Measurements from ENCODE around the gene OR2H2.

Gene OR2H2

DNA sequence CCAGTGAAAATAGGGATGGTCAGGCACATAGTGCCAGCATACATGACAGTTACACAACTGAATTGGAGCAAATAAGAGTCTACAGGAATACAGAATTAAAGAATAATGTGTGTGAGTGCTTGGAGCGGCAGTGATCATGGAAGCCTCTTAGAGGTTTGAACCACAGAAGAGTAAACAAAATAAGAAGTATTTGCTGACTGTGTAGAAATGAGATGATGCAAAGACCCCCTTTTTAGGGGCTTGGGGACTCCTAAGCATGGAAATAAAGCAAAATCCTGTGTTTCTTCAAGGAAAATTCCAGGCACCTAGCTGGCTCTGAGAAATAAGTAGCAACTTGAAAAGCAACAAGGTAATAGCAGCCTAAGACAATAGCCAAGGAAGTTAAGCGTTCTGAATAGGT, 6.8 kb downstream of the OR2H2 start:
- no peak for DNase-seq (ENCODE audit: low read depth in 2 of 2)

DNA sequence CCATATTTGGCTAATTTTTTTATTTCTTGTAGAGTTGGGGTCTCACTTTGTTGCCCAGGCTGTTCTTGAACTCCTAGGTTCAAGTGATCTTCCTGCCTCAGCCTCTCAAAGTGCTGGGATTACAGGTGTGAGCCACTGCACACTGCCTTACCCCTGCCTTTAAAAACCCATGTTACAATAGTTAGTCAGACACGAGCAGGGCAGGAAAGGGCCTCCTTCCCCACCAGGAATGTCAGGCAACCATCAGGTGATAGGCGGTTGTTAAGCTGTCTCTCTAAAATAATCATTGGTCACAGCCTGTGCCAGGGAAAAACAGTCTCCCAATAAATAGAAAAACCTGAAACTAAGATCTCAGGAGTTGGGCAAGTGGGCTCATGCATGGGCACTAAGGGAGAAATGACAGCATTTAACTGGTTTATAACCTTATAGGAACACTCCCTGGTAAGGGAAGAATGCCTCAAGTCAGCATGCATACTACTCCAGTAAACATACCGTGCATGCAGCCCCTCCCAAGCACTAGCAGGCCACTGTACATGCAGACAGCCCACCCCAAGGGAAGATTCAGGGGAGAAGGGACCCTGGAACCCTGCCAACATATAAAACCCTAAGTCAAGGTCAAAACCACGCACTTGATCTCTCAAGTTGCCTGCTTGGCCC, 8.4 kb downstream of the OR2H2 start:
- DNase-seq (ENCODE audit: low read depth in 2 of 2): no peak

DNA sequence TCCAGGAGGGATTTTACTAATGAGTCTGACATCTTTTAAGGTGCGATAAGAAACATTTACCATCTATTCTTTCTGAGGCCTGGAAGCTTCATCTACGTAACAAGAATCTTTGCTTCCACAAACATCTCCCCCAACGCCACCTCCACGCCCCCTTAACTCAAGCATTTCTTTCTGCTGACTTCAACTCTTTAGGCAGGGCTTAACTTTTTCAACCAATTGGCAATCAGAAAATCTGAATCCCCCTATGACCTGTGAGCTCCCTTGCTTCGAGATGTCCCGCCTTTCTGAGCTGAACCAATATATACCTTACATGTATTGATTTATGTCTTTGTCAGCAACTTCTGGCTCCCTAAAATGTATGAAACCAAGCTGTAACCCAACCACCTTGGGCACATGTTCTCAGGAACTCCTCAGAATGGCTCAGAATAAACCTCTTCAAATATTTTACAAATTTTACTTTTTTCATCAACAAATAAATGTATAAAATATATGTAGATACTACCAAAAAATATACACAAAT, 11.5 kb downstream of the OR2H2 start:
- no peak for DNase-seq (ENCODE audit: low read depth in 2 of 2)

DNA sequence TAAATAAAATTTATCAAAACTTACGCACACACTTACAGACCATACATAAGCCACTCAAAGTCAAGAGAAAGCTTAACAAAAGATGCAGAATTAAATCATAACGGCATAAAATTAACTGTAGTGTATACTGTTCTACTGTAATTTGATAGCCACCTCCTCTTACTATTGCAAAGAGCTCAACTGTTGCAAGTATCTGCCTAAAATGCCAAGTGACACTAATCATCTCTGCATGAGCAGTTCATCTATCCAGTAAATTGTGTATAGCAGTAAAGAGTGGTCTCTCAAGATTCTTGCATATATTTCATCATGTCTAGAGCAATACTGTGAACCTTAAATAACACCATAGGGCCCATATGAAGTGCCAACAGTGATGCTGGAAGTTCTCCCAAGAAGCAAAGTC, 12.3 kb downstream of the OR2H2 start:
- DNase-seq (ENCODE audit: low read depth in 2 of 2): no peak

DNA sequence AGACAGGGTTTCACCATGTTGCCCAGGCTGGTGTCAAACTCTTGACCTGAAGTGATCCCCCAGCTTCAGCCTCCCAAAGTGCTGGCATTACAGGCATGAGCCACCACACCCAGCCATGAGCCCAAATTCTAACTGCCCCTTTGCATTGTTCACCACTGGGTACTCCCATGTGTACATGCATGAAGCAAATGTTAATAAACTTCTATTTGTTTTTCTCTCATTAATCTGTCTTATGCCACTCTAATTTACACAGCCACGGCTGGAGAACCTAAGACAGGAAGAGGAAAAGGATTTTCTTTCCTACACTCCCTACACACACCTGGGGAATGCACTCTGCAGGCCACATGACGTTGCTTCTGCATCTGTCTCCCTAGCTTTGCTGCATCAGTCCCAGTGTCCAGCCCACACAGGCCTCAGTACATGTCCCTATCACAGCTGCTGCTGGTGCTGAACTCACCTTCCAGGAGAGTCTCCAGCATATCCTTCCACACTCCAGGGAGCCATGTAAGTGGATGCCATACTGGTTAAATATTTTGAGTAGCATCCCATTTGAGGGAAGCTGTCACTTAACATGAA, 13.3 kb downstream of the OR2H2 start:
- DNase-seq (ENCODE audit: low read depth in 2 of 2): no peak

DNA sequence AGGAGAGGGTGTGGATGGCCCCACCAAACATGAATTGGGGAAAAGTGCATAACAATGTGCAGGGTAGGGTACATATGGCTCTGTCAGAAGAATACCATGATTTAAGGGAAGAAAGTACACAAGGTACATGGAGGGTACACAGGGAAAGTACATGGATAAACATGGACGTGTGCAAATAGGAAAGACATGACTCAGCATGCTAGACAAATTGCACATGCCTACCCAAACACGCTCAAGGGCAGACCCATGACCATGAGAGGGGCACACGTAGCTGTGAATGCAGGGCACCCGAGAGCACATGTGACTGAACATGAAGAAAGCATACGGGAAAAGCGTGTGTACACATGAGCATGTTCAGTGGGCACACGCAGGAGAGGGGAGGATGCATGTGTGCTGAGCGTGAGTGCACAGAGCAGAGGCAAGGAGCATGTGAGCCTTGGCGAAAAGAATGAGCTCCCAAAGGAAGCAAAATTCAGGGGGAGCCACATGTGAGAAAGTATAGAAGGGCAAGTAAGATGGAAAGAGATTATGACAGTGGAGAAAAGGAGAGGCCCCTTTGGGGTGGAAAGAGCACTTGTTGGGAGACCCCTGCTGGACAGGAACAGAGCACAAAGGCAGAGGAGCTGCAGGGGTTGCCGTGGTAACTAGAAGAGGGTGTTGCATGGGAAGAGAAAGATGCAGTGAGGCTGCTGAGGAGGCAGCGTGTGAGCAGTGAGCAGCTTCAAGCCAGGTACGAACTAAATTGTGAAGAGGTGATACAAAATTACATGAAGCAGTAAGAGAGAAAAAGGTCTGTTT, 17.8 kb downstream of the OR2H2 start:
- DNase-seq (ENCODE audit: low read depth in 2 of 2): no peak

DNA sequence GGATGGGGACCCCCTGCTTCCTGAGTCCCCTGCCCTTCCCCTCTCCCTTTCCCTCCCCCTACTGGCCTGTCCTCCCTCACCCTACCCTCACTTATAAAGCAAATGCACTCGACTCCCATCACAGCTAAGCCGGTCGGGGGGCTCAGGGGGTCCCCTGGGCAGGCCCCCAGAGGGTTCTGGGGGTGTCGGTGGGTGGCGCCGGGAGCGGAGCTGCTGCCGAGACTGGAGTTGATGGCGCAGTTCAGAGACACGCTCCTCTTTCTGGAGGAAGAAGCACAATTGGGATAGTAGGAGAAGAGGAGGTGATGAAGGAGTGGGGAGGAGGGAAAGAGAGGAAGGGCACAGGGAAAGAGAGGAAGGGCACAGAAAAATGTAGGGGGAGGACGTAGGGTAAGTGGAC, 18.5 kb downstream of the OR2H2 start:
- DNase-seq (ENCODE audit: low read depth in 2 of 2): no peak

DNA sequence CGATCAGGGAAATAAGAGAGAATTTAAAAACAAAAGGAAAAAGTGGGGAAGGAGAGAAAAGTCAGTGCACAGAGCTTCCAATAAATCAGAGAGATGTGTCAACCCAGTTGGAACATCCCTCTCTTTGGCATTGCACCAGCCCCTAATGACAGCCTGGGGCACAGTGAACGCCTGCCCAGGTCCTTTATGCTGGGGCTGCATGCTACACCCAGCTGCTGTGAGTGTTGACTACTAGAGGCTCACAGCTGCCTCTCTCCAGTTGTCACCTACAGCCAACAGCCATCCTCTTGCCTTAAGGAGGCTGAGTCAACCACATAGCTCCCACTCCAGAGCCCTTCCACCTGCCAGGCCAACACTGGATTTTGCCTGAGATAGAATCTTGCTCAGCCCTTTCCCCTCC, 19.0 kb downstream of the OR2H2 start:
- DNase-seq (ENCODE audit: low read depth in 2 of 2): no peak

DNA sequence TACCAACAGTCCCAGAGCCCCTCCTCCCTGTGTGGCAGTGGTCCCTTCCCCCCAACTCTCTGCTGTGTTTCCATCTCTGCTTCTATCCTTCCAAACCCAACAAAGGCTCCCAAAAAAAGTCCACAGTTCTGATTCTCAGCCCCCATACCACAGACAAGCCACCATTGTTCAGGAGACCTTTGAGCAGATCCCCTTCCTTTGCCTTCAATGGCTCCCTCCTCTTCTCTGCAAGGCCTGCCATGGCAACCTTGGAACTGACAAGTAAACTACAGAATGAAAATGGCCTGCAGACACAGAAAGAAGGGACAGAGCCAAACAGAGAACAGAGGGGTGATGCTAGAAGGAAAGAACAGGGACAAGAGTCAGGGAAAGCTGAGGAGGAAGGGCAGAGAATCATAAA, 23.2 kb downstream of the OR2H2 start:
- DNase-seq (ENCODE audit: low read depth in 2 of 2): no peak

DNA sequence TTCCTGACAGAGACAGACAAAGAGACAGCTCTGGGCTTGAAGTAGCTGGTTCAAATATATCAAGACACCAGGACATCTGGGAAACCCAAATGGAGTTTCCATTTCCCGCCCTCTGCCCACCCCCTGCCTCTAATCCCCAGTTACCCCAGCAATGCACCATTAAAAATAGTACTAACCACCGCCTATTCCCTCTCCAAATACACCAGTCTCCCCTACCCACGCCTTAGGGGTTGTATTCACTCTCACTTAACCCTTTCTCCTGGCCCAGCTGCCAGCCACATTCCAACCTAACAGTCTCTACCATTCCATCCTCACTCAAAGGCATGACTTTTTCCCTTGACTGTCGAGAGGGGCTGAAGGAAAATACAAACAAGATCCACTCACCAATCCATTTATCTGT, 25.6 kb downstream of the OR2H2 start:
- no peak for DNase-seq (ENCODE audit: low read depth in 2 of 2)

DNA sequence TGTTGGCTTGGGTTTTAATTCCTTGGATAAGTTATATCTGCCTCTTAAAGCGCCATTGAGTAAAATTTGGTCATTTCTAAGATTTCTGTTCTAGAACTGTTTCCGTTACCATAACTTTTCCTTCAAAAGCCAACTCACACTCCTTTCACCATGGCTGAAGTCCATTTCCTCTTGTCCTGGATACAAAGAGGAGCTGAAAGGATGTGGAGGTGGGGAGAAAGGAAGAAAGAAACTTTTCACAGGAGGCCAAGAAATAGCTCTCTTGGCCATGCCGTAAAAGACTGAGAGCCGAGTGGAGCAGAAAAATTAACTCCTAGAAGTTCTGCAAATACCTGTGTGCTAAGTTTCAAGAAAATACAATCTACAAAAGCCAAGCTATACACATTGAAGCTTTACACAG, 26.5 kb downstream of the OR2H2 start:
- DNase-seq (ENCODE audit: low read depth in 2 of 2): no peak

DNA sequence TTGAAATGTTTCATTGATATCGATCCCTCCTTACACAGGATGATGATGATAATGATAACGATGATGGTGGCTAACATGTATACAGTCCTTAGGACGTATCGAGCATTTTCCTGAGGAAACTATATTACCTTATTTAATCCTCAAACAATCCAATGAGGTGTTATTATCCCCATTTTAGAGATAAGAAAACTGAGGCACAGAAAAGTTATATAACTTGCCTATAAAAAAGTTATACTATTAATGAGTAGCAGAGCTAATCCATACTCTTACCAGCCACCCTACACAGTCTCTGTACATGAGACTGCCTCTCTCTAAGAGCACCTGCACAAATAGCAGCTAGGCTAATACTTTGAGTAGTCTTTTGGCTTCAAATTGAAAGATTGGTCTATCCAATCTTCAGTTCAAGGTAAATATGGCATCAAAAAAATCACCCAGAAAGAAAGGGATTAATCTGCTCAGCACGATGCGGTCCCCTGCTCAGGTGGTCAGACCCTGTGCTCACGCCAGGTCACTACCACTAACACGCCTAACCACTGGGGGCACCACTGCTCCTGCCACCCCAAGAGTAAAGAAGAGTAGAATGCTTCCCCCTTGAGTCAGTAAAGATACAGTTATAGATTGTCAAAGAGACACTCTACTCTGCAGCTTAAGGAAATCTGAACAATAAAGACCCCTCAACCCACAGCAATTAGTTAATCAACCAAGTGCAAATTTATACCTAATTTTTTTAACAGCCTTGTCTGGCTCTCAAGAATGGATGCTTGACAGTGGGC, 33.0 kb downstream of the OR2H2 start:
- no peak for DNase-seq (ENCODE audit: low read depth in 2 of 2)

DNA sequence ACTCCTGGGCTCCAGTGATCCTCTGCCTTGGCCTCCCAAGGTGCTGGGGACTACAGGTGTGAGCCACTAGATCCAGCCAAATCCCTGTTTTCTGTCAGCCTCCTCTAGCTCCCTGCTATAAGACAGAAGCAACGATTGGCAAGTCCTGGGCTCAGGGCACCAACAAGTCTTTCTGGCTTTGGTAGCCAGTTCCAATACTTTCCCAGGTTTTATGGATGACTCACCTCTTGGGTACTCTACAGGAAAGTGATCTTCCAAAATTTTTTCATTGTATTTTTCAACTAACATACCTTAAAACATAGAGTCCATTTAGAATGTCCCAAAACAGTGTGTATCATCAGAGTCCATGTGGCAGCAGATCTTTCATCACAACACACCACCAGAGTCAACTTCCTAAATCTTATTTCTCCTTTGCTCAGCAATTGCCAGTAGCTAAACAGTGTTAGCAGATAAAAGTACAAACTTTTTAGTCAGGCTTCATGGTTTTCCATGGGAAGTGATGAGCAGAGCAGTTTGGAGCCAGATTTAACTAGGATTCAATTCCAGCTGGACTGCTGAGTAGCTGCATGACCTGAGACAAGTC, 34.7 kb downstream of the OR2H2 start:
- no peak for DNase-seq (ENCODE audit: low read depth in 2 of 2)

DNA sequence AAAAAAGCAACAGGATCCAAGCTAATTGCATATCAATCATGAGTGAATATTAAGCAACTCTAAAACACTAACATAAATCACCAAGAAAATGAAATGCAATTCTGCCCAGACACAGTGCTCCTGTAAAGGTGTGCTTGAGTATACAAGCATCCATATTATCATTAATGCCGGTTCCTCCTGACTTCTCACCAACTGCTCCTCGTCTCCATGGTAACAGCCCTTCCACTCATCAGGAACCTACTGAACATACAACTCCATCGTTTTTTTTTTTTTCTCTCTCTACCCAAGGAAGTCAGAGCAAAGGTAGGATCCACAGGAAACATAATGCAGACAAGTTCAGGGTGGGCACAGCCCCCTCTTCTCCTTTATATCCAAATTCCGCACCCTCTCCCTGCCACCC, 35.7 kb downstream of the OR2H2 start:
- DNase-seq (ENCODE audit: low read depth in 2 of 2): no peak

DNA sequence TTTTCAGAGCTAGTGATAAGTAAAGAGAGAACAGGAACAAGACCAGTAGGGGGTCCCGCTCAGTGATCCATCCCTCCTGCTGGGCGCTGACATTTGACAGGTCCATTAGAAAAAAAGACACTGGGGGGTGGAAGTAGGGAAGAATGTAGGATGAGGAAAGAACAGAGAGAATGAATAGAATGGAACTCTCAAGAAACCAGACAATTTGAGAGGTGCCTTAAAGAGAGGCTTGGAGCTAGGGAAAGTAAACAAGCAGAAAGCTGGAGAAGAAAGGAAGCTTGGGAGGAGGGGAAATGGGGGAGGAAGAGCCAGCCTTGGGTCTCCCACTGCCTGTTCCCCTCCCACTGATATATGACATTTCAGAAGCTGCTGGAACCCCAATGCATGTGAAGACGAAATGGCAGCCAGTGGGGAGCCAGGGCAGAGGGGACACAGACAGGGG, 39.6 kb downstream of the OR2H2 start:
- DNase-seq (ENCODE audit: low read depth in 2 of 2): no peak

DNA sequence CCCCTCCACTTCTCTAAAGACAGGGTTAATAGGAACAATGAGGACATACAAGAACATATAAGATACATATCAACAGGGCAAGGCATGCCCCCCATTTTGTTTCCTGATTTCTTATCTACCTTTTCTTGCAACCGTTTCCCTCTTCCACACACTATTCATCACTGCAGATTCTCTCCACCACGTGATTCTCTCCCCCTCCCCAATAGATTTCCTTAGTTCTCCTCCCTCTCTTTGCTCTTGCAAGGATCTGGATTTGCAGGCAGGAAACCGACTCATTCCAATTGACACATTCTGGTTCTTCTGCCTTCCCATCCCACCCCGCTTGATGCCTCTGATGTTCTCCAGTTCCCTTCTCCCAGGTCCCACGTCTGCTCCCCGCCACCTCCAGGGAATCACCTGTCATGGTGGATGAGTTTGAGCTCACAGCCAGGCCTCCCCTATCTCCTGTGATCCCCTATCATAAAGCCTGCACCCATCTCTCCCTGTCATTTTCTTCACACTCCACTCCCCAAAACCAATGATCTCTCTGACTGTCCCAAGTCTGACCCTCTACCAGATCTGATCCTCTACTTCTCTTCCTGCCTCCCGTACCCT, 40.5 kb downstream of the OR2H2 start:
- DNase-seq (ENCODE audit: low read depth in 2 of 2): no peak

DNA sequence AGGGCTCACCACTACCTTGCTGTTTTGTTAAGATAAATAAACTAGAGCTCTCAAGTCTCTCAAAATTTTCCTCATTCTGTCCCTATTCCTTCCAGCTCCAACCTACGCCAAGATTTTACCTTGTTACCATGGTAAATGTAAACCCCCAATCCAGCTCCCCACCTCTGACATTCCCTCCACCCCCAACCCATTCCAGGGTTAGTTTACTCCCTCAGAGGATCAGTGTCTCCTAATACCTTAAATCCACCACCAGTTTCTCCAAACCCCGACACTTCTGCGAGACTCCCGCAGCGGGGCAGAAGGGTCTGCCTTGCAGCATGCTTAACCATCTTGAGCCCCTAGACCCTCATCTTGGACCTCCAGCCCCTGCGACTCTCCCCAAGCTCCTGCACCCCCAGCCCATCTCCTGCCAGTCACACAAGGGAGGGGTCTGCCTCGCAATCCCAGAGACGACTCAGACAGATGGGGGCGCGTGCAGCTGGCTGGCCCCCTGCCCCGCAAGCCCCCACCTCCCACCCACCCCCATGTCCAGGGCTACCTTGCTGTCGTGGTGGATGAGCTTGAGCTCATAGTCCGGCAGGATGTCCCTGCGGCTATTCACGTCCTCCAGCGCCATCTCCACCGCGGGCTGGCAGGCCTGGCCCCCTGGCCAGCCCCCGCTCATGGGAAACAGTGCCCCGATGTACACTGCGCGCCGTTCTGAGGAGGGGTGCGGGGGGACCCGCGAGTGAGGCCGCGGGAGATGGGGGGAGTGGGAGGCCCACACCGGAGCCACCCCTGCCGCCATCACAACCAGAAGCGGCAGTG, 42.2 kb downstream of the OR2H2 start:
- no peak for DNase-seq (ENCODE audit: low read depth in 2 of 2)

DNA sequence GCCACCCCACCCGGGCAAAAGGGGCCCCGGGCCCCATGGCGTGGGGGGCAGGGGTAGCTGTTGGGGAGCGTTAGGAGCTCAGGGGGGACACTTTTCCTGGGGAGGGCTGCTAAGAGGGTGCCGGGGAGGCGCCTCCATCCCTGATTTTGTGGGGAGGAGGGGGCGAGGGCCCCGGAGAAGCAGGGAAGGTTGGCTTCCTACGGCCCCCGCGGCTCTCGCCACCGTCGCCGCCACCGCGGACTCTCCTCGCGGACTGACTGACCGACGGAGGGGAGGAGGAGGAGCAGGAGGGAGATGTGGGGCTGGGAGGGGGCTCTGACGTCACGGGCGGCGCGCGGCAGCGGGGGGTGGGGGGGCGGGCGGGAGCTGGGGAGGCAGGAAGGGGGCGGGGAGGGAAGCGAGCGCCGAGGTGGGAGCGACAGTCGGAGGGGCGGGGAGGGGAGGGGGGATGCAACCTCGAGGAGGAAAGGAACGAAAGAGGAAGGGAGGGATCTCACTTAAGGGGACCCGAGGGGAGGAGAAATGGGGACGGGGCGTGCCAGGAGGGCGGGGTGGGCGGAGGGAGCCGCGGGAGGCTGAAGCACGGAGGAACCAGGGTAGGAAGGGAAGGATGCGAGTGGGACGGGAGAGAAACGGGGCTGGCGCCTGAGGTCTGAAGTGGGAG, 43.0 kb downstream of the OR2H2 start:
- peak; percentile 49 to 54 for DNase-seq (ENCODE audit: low read depth in 2 of 2)

DNA sequence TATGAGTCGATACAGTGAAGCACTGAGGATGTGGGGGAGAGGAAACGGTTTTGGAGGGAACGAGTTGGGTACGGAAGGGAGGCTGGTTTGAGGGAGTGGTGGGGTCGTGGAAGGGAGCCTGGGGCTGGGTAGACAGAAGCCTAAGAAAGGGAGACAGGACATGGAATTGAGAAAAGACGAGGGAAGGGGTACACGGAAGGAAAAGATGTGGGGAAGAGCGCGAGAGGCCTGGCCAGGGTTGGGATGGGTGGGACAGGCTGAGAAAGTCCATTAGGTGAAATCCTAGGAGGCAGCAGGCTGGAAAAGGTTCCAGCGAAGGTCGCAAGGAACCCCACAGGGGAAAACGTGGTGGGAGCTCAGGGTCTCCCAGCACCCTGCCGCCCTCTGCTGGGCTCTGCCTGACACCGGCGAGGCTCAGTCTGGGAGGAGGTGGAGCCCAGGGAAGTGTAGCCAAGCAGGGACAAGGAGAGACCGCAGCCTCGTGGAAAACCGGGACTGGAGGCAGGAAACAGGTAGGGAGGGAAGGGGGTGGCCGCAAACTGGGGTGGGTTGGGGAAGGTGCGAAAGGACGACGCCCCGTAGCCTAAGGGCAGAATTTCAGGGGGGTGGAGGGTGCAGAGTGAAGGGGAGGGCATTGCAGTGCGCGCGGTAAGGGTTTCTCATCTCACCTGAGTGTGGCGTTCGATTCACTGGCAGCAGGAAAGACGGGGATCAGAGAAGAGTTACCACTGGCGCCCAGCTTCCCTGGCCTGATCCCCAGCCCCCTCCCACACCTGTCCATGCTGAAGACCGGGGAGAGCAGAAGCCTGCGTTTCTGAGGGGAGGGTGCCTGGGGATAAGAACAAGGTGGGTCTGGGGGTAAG, 43.7 kb downstream of the OR2H2 start:
- peak; percentile 34 to 55 for DNase-seq (ENCODE audit: low read depth in 2 of 2)
